Thyroid gland (tissue), 4 donors: ENCODE data around the gene SLC5A12. TPM values are rescaled to one million over a fixed set of nuclear protein-coding genes. Genes with fewer than 3 reads are reported as not detected.

Source experiments
- DNase-seq, 2 donors: peaks; one replicate each; pipeline ENCODE4 v3.0.0-alpha.2; 2019
- H3K27ac ChIP-seq, 3 donors: fragments of 200-600 bp; sonication (generic); 1 replicate in 2 of 3; 2 replicates in 1 of 3; pipeline ENCODE4 v1.5.1; 2016 to 2019; ENCODE audit warnings: mild to moderate bottlenecking in 1 of 3, moderate library complexity in 1 of 3
- H3K27me3 ChIP-seq: fragments of 200-600 bp; sonication (generic); one replicate; pipeline ENCODE4 v1.5.1; 2019
- H3K36me3 ChIP-seq, 2 donors: fragments of 200-600 bp; sonication (generic); one replicate each; pipeline ENCODE4 v1.5.1; 2016 to 2019
- H3K4me1 ChIP-seq, 2 donors: fragments of 200-600 bp; sonication (generic); one replicate each; pipeline ENCODE4 v1.5.1; 2017 to 2019
- H3K4me3 ChIP-seq, 3 donors: fragments of 200-600 bp; sonication (generic); replicated peaks in 1 of 3; 1 replicate in 2 of 3; 2 replicates in 1 of 3; pipeline ENCODE4 v1.5.1; 2016; ENCODE audit warnings: mild to moderate bottlenecking in 1 of 3
- H3K9me3 ChIP-seq: fragments of 200-600 bp; sonication (generic); one replicate; pipeline ENCODE4 v1.5.1; 2017
- POLR2A ChIP-seq, 2 donors: fragments of 450-650 bp; IDR thresholded peaks; one replicate each; pipeline ENCODE4 v1.6.1; 2017; ENCODE audit warnings: antibody characterized with exemption in 2 of 2, mild to moderate bottlenecking in 2 of 2, moderate library complexity in 1 of 2
- WGBS, 2 donors: methylation state at CpG; one replicate each; pipeline ENCODE4 v1.1.5; 2017; 5-methylcytosine and 5-hydroxymethylcytosine counted together
- intact Hi-C: fragments of 100-400 bp; cut with DNase I; formaldehyde crosslinking; loops from one replicate; pipeline ENCODE4 v1.15.1; 2023
- total RNA-seq, 4 donors: library from RNA; depleted of rRNA; stranded (reverse); fragments of >200 nt; gene quantifications; one replicate each; pipeline ENCODE4 v1.2.3, GENCODE V29; 2016
- TF ChIP-seq, protein P1 (sequence below), 6 experiments: fragments of 200-600 bp in 3 of 6; fragments of 450-650 bp in 3 of 6; sonication (generic) in 3 of 6; IDR thresholded peaks; one replicate each; pipeline ENCODE4 v1.5.1; 2016 to 2019; ENCODE audit warnings: antibody characterized with exemption in 6 of 6, mild to moderate bottlenecking in 2 of 6, inconsistent platforms in 1 of 6, moderate library complexity in 1 of 6

The SLC5A12 gene
- total RNA-seq = not detected

DNA sequence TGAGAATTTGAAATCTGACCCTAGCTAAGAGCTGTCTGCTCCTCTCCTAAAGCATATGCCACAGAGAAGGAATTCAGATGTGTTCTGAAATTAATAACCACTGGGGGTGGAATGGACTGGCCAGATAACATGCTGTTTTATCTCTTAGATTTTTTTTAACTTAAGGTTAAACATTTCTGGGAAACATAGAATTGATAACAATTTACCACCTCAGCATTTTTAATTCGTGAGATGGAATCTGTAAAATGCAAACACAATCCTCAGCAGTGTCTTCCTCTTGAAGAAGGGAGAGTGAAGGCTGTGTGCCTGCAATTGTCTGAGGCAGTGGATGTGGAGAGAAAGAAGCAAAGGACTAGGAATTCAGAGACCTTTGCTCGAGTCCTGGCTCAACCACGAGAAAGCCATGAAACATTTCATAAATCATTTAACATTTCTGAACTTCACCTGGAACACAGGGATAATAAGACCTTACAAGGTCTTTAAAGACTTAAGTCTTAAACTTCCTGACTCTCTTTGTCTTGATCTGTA, at the start of gene SLC5A12:
Gene SLC5A12 (minus strand): TSS at position 113 of the 528 bp plus-strand sequence. CDS start 346 bp downstream, outside the sequence.
- H3K4me3 ChIP-seq = no peak within 1 kb of the TSS
- no peaks in the 10 kb centered on the region for H3K9me3 ChIP-seq
- DNase-seq = no peak
- H3K27ac ChIP-seq = no peak within 1 kb of the TSS
- H3K27me3 ChIP-seq = no peaks in the 10 kb centered on the region
- H3K4me1 ChIP-seq = no peaks in the 10 kb centered on the region
- TF ChIP-seq, protein P1, sequence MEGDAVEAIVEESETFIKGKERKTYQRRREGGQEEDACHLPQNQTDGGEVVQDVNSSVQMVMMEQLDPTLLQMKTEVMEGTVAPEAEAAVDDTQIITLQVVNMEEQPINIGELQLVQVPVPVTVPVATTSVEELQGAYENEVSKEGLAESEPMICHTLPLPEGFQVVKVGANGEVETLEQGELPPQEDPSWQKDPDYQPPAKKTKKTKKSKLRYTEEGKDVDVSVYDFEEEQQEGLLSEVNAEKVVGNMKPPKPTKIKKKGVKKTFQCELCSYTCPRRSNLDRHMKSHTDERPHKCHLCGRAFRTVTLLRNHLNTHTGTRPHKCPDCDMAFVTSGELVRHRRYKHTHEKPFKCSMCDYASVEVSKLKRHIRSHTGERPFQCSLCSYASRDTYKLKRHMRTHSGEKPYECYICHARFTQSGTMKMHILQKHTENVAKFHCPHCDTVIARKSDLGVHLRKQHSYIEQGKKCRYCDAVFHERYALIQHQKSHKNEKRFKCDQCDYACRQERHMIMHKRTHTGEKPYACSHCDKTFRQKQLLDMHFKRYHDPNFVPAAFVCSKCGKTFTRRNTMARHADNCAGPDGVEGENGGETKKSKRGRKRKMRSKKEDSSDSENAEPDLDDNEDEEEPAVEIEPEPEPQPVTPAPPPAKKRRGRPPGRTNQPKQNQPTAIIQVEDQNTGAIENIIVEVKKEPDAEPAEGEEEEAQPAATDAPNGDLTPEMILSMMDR (IDR thresholded peaks at IDR 0.05) = no peak
- no peak for TF ChIP-seq POLR2A (IDR thresholded peaks at IDR 0.05)
- WGBS, 2 donors = 63 to 64% methylated on average over 3 of the region's 3 CpGs
- intact Hi-C loops = no loop called here
- H3K36me3 ChIP-seq = no peaks in the 10 kb centered on the region

- no peak for DNase-seq
- no peaks in the 10 kb centered on the region for H3K36me3 ChIP-seq
- TF ChIP-seq, protein P1 (IDR thresholded peaks at IDR 0.05) = no peak
- TF ChIP-seq POLR2A (IDR thresholded peaks at IDR 0.05) = no peak
- intact Hi-C loops = no loop called here
- H3K4me3 ChIP-seq = no peak overlapping the region
- H3K9me3 ChIP-seq = no peaks in the 10 kb centered on the region
- no peaks in the 10 kb centered on the region for H3K27me3 ChIP-seq
- no peaks in the 10 kb centered on the region for H3K4me1 ChIP-seq
- no peak overlapping the region for H3K27ac ChIP-seq
These were observed 47.2 kb upstream of the SLC5A12 start for GRCh38 chr11:26769027-26769426.

GRCh38 chr11:26767060-26767459, 45.2 kb upstream of the SLC5A12 start:
- no peaks in the 10 kb centered on the region for H3K4me1 ChIP-seq
- H3K9me3 ChIP-seq = no peaks in the 10 kb centered on the region
- WGBS, 2 donors = 94 to 98% methylated on average over 2 of the region's 2 CpGs
- H3K36me3 ChIP-seq = no peaks in the 10 kb centered on the region
- intact Hi-C loops = no loop called here
- DNase-seq = no peak
- no peak overlapping the region for H3K27ac ChIP-seq
- TF ChIP-seq, protein P1 (IDR thresholded peaks at IDR 0.05) = no peak
- no peak for TF ChIP-seq POLR2A (IDR thresholded peaks at IDR 0.05)
- H3K27me3 ChIP-seq = no peaks in the 10 kb centered on the region
- no peak overlapping the region for H3K4me3 ChIP-seq

- no peaks in the 10 kb centered on the region for H3K27me3 ChIP-seq
- H3K9me3 ChIP-seq = no peaks in the 10 kb centered on the region
- H3K4me3 ChIP-seq = no peak overlapping the region
- intact Hi-C loops = no loop called here
- H3K36me3 ChIP-seq = no peaks in the 10 kb centered on the region
- no peak overlapping the region for H3K27ac ChIP-seq
- WGBS, 2 donors = 90 to 98% methylated on average over 3 of the region's 3 CpGs
- no peak for DNase-seq
- no peaks in the 10 kb centered on the region for H3K4me1 ChIP-seq
- no peak for TF ChIP-seq POLR2A (IDR thresholded peaks at IDR 0.05)
- TF ChIP-seq, protein P1 (IDR thresholded peaks at IDR 0.05) = no peak
These were observed 43.5 kb upstream of the SLC5A12 start for GRCh38 chr11:26765323-26765722.

- Histone ChIP-seq H3K4me3 (no peak overlapping the region), H3K27ac (no peak overlapping the region), H3K36me3 (no peaks in the 10 kb centered on the region), H3K27me3 (no peaks in the 10 kb centered on the region), H3K4me1 (no peaks in the 10 kb centered on the region), H3K9me3 (no peaks in the 10 kb centered on the region)
- no peak for DNase-seq
- TF ChIP-seq, protein P1 (IDR thresholded peaks at IDR 0.05) = no peak
- no peak for TF ChIP-seq POLR2A (IDR thresholded peaks at IDR 0.05)
- WGBS, 2 donors = 88 to 91% methylated on average over 3 of the region's 3 CpGs
- intact Hi-C loops = loop anchor here (5.0 kb wide), 1 partner anchor 397 kb away; no protein-coding TSS in a partner anchor
These were observed 43.0 kb upstream of the SLC5A12 start for GRCh38 chr11:26764825-26765224.
